GM12878 (cell line): ENCODE data around the gene CD248. TPM values are rescaled to one million over a fixed set of nuclear protein-coding genes. Genes with fewer than 3 reads are reported as not detected.

Experiments
- ASH2L ChIP-seq: fragments of 300-600, 200-600 bp; sonication (generic); IDR thresholded peaks from 2 replicates; pipeline ENCODE4 v1.6.1; 2017; ENCODE audit warnings: low read depth, mild to moderate bottlenecking, borderline replicate concordance
- ATF3 ChIP-seq: IDR thresholded peaks from 2 replicates; pipeline ENCODE4 v1.6.1; 2011; ENCODE audit warnings: low read depth, mild to moderate bottlenecking, low read length, moderate library complexity, borderline replicate concordance; ENCODE audit errors: extremely low read depth
- BRCA1 ChIP-seq: IDR thresholded peaks from 2 replicates; pipeline ENCODE4 v1.6.1; 2011; ENCODE audit warnings: low read depth, low read length, improper control_type of control experiment
- CTCF ChIP-seq, 3 experiments: IDR thresholded peaks in 2 of 3; conservative IDR thresholded peaks in 1 of 3; 2 replicates each; pipeline ENCODE4 v1.5.1; 2011; ENCODE audit warnings: low read depth in 3 of 3, low read length in 3 of 3, mild to moderate bottlenecking in 3 of 3, control low read depth in 2 of 3, moderate library complexity in 2 of 3, inconsistent platforms in 1 of 3, mixed read lengths in 1 of 3; ENCODE audit not compliant: control insufficient read depth in 2 of 3, insufficient read depth in 1 of 3; ENCODE audit errors: extremely low read depth in 1 of 3
- E4F1 ChIP-seq: fragments of 450-650 bp; IDR thresholded peaks from 2 replicates; pipeline ENCODE4 v1.6.1; 2018; ENCODE audit warnings: borderline replicate concordance, mild to moderate bottlenecking; ENCODE audit not compliant: partially characterized antibody
- EGR1 ChIP-seq, 2 experiments: IDR thresholded peaks; 1 replicate in 1 of 2; 2 replicates in 1 of 2; pipeline ENCODE4 v1.6.1; 2011 to 2012; ENCODE audit warnings: low read depth in 2 of 2, low read length in 2 of 2, borderline replicate concordance in 1 of 2, mild to moderate bottlenecking in 1 of 2, moderate library complexity in 1 of 2
- IRF5 ChIP-seq: fragments of 450-650 bp; IDR thresholded peaks from 2 replicates; pipeline ENCODE4 v1.6.1; 2017; ENCODE audit warnings: borderline replicate concordance
- JUNB ChIP-seq: IDR thresholded peaks from 2 replicates; pipeline ENCODE4 v1.6.1; 2016; ENCODE audit warnings: antibody characterized with exemption, mild to moderate bottlenecking
- MYC ChIP-seq: IDR thresholded peaks from 2 replicates; pipeline ENCODE4 v1.6.1; 2011; ENCODE audit warnings: mild to moderate bottlenecking, low read length, moderate library complexity, inconsistent platforms; ENCODE audit not compliant: insufficient read depth, insufficient replicate concordance, insufficient read length, severe bottlenecking
- NR2C2 ChIP-seq: IDR thresholded peaks from 2 replicates; pipeline ENCODE4 v1.6.1; 2011; ENCODE audit warnings: borderline replicate concordance, low read depth; ENCODE audit not compliant: control insufficient read depth, insufficient read length
- RAD51 ChIP-seq: fragments of 450-650 bp; IDR thresholded peaks from 2 replicates; pipeline ENCODE4 v1.6.1; 2016; ENCODE audit warnings: moderate library complexity, mild to moderate bottlenecking, inconsistent platforms
- SPI1 ChIP-seq: IDR thresholded peaks from 2 replicates; pipeline ENCODE4 v1.6.1; 2011; ENCODE audit warnings: low read depth, mild to moderate bottlenecking, low read length, moderate library complexity, borderline replicate concordance; ENCODE audit not compliant: insufficient read depth
- WRNIP1 ChIP-seq: IDR thresholded peaks from 2 replicates; pipeline ENCODE4 v1.6.1; 2011; ENCODE audit warnings: low read depth, low read length, improper control_type of control experiment, borderline replicate concordance
- ZNF217 ChIP-seq: fragments of 450-650 bp; IDR thresholded peaks from 2 replicates; pipeline ENCODE4 v1.6.1; 2017; ENCODE audit warnings: antibody characterized with exemption, mild to moderate bottlenecking
- ZNF384 ChIP-seq: IDR thresholded peaks from 2 replicates; pipeline ENCODE4 v1.6.1; 2012; ENCODE audit warnings: low read depth, mild to moderate bottlenecking, low read length, improper control_type of control experiment, borderline replicate concordance
- ZNF687 ChIP-seq: fragments of 450-650 bp; IDR thresholded peaks from 2 replicates; pipeline ENCODE4 v1.6.1; 2017; ENCODE audit warnings: mild to moderate bottlenecking, moderate library complexity
- polyA plus RNA-seq, 11 experiments: library from polyadenylated mRNA; depleted of rRNA in 4 of 11; unstranded in 6 of 11; stranded (reverse) in 5 of 11; fragments of >200 nt; fragmentation: Nextera tagmentation in 4 of 11; fragmentation: Illumina TruSeq in 1 of 11; extraction: Ambion mirVana in 4 of 11; extraction: Trizol in 1 of 11; gene quantifications; 1 replicate in 1 of 11; 2 replicates in 10 of 11; pipeline versions ENCODE4 v1.2.1 to v1.2.3, GENCODE V29; 2011 to 2016; ENCODE audit warnings: inconsistent platforms in 2 of 11, missing spikeins in 2 of 11, low read depth in 1 of 11
- total RNA-seq, 4 experiments: library from RNA; depleted of rRNA in 3 of 4; stranded (reverse); fragments of >200 nt in 3 of 4; fragmentation: Illumina TruSeq in 1 of 4; extraction: Trizol in 1 of 4; gene quantifications; 2 replicates each; pipeline versions ENCODE4 v1.2.1 to v1.2.3, GENCODE V29; 2013 to 2021

CD248 gene
- total and polyA plus RNA-seq, 10 of the 15 experiments (the other 5 are each of a cell fraction or from before 2014, with no cell fraction given) = 0.10 to 0.21 (median 0.20) TPM; not detected in 7

- TF ChIP-seq ZNF384 = no peak
- TF ChIP-seq ASH2L = no peak
- no peak for TF ChIP-seq ZNF217
- no peak for TF ChIP-seq ATF3
- TF ChIP-seq NR2C2 = no peak
- TF ChIP-seq MYC = no peak
- TF ChIP-seq EGR1 (IDR thresholded peaks at IDR 0.05; ENCODE audit: borderline replicate concordance in 1 of 2, low read depth in 2 of 2, low read length in 2 of 2) = peak in 1 of 2 experiments; percentile 41; a peak in 1 of 3 replicates
- TF ChIP-seq E4F1 = no peak
- no peak for TF ChIP-seq BRCA1
- TF ChIP-seq RAD51 = no peak
- TF ChIP-seq CTCF (IDR thresholded peaks at IDR 0.05 in 2 of 3, conservative IDR thresholded peaks at IDR 0.05 in 1 of 3; ENCODE audit: control insufficient read depth in 2 of 3, extremely low read depth in 1 of 3, insufficient read depth in 1 of 3, low read depth in 3 of 3, low read length in 3 of 3) = no peak
- no peak for TF ChIP-seq JUNB
- TF ChIP-seq SPI1 = no peak
- TF ChIP-seq ZNF687 = no peak
- no peak for TF ChIP-seq IRF5
- TF ChIP-seq WRNIP1 = no peak
Measured at GRCh38 chr11:66289548-66290329, 27.1 kb downstream of the CD248 start (continued).
